Activated naive CD8-positive, alpha-beta T cell treated with anti-CD3 and anti-CD28 coated beads, Interleukin-2, amount 10 ng/mL, durations not matched to agents 7 days and 5 days (primary cell): ENCODE measurements around the gene DAGLA. TPM values are rescaled to one million over a fixed set of nuclear protein-coding genes. Genes with fewer than 3 reads are reported as not detected.

Source experiments
- ATAC-seq: fragments of 150-1000 bp; cut with Tn5 transposase; one replicate; pipeline ENCODE4 v1.10.0; 2021; ENCODE audit warnings: low read depth, moderate library complexity
- POLR2A ChIA-PET: fragments of 350-600 bp; sonication (Branson Sonifier 250); formaldehyde crosslinking; loops from one replicate; lab custom pipeline; 2021; ENCODE audit warnings: antibody characterized with exemption; lab: Charles Lee
- DNase-seq: peaks from one replicate; pipeline ENCODE4 v3.0.0; 2021
- H3K27ac Mint-ChIP-seq: one replicate; pipeline ENCODE4 v1.8.0; 2022; ENCODE audit warnings: mild to moderate bottlenecking, mixed read lengths
- H3K27me3 Mint-ChIP-seq: one replicate; pipeline ENCODE4 v1.8.0; 2022; ENCODE audit warnings: mild to moderate bottlenecking, moderate library complexity, mixed read lengths
- H3K36me3 Mint-ChIP-seq: one replicate; pipeline ENCODE4 v1.8.0; 2021; ENCODE audit warnings: mild to moderate bottlenecking, mixed read lengths
- H3K4me1 Mint-ChIP-seq: one replicate; pipeline ENCODE4 v1.8.0; 2021; ENCODE audit warnings: mixed read lengths
- H3K4me3 Mint-ChIP-seq: one replicate; pipeline ENCODE4 v1.8.0; 2022; ENCODE audit warnings: mild to moderate bottlenecking, moderate library complexity, mixed read lengths
- H3K9me3 Mint-ChIP-seq: one replicate; pipeline ENCODE4 v1.8.0; 2021; ENCODE audit warnings: mixed read lengths
- total RNA-seq, 2 experiments: library from RNA; stranded (reverse); gene quantifications; one replicate each; pipeline ENCODE4 v1.2.3, GENCODE V29; 2021

Gene DAGLA
- total RNA-seq, 2 experiments from 2014 or later = 0.08 to 0.14 TPM

- Mint-ChIP-seq H3K27ac (no peak overlapping the region), H3K27me3 (peaks cover 10% of the 10 kb centered on the region), H3K4me1 (peaks cover 27% of the 10 kb centered on the region), H3K4me3 (no peak overlapping the region), H3K9me3 (no peaks in the 10 kb centered on the region), H3K36me3 (no peaks in the 10 kb centered on the region)
- DNase-seq (no peak), ATAC-seq (no peak)
- POLR2A ChIA-PET = no interaction called here
Measured at GRCh38 chr11:61700212-61700611, 20.0 kb downstream of the DAGLA start.

GRCh38 chr11:61700720-61701119 is 20.5 kb downstream of the DAGLA start:
- H3K27ac Mint-ChIP-seq = no peak overlapping the region
- H3K9me3 Mint-ChIP-seq = no peaks in the 10 kb centered on the region
- H3K36me3 Mint-ChIP-seq = no peaks in the 10 kb centered on the region
- DNase-seq (no peak), ATAC-seq (no peak)
- H3K4me3 Mint-ChIP-seq = no peak overlapping the region
- POLR2A ChIA-PET = no interaction called here
- H3K27me3 Mint-ChIP-seq = peaks cover 10% of the 10 kb centered on the region
- peaks cover 24% of the 10 kb centered on the region for H3K4me1 Mint-ChIP-seq

- Mint-ChIP-seq H3K4me1 (peaks cover 21% of the 10 kb centered on the region), H3K27me3 (peaks cover 12% of the 10 kb centered on the region), H3K27ac (no peak overlapping the region), H3K36me3 (no peaks in the 10 kb centered on the region), H3K9me3 (no peaks in the 10 kb centered on the region), H3K4me3 (no peak overlapping the region)
- DNase-seq = no peak
- POLR2A ChIA-PET = no interaction called here
- no peak for ATAC-seq
Measured at GRCh38 chr11:61701242-61701886, 21.2 kb downstream of the DAGLA start.

GRCh38 chr11:61702701-61703312 is 22.6 kb downstream of the DAGLA start:
- ATAC-seq (peak; percentile 15), DNase-seq (no peak)
- Mint-ChIP-seq H3K36me3 (no peaks in the 10 kb centered on the region), H3K27ac (no peak overlapping the region), H3K27me3 (peaks cover 12% of the 10 kb centered on the region), H3K9me3 (no peaks in the 10 kb centered on the region), H3K4me1 (peaks cover 16% of the 10 kb centered on the region), H3K4me3 (no peak overlapping the region)
- POLR2A ChIA-PET = no interaction called here

GRCh38 chr11:61704838-61705237 is 24.6 kb downstream of the DAGLA start:
- peaks cover 13% of the 10 kb centered on the region for H3K27me3 Mint-ChIP-seq
- POLR2A ChIA-PET = no interaction called here
- H3K36me3 Mint-ChIP-seq = no peaks in the 10 kb centered on the region
- no peaks in the 10 kb centered on the region for H3K9me3 Mint-ChIP-seq
- DNase-seq (no peak), ATAC-seq (no peak)
- H3K27ac Mint-ChIP-seq = no peak overlapping the region
- H3K4me3 Mint-ChIP-seq = no peak overlapping the region
- peaks cover 7% of the 10 kb centered on the region for H3K4me1 Mint-ChIP-seq

GRCh38 chr11:61706452-61707400 is 26.5 kb downstream of the DAGLA start:
- Mint-ChIP-seq H3K27me3 (peaks cover 13% of the 10 kb centered on the region), H3K4me1 (peaks cover 7% of the 10 kb centered on the region), H3K36me3 (no peaks in the 10 kb centered on the region), H3K4me3 (no peak overlapping the region), H3K9me3 (no peaks in the 10 kb centered on the region), H3K27ac (no peak overlapping the region)
- POLR2A ChIA-PET = no interaction called here
- no peak for ATAC-seq
- DNase-seq = no peak

GRCh38 chr11:61707574-61707973 is 27.4 kb downstream of the DAGLA start:
- no peak overlapping the region for H3K4me3 Mint-ChIP-seq
- peaks cover 13% of the 10 kb centered on the region for H3K27me3 Mint-ChIP-seq
- ATAC-seq (no peak), DNase-seq (no peak)
- peaks cover 5% of the 10 kb centered on the region for H3K4me1 Mint-ChIP-seq
- no peak overlapping the region for H3K27ac Mint-ChIP-seq
- H3K9me3 Mint-ChIP-seq = no peaks in the 10 kb centered on the region
- H3K36me3 Mint-ChIP-seq = no peaks in the 10 kb centered on the region
- POLR2A ChIA-PET = interaction anchor here (1.6 kb wide), 1 partner anchor 9 kb away, joined by 5 read pairs; no protein-coding TSS in a partner anchor

GRCh38 chr11:61709110-61709509 is 28.9 kb downstream of the DAGLA start:
- Mint-ChIP-seq H3K9me3 (no peaks in the 10 kb centered on the region), H3K4me3 (no peak overlapping the region), H3K4me1 (peaks cover 2% of the 10 kb centered on the region), H3K27ac (no peak overlapping the region), H3K36me3 (no peaks in the 10 kb centered on the region), H3K27me3 (peaks cover 11% of the 10 kb centered on the region)
- POLR2A ChIA-PET = interaction anchor here (1.6 kb wide), 1 partner anchor 11 kb away, joined by 5 read pairs; no protein-coding TSS in a partner anchor
- DNase-seq = no peak
- no peak for ATAC-seq

GRCh38 chr11:61709572-61709971 is 29.4 kb downstream of the DAGLA start:
- Mint-ChIP-seq H3K27me3 (peaks cover 12% of the 10 kb centered on the region), H3K36me3 (no peaks in the 10 kb centered on the region), H3K4me3 (no peak overlapping the region), H3K27ac (no peak overlapping the region), H3K4me1 (no peaks in the 10 kb centered on the region), H3K9me3 (no peaks in the 10 kb centered on the region)
- DNase-seq (no peak), ATAC-seq (no peak)
- POLR2A ChIA-PET = no interaction called here

- ATAC-seq (no peak), DNase-seq (no peak)
- H3K27ac Mint-ChIP-seq = no peak overlapping the region
- no peaks in the 10 kb centered on the region for H3K36me3 Mint-ChIP-seq
- H3K9me3 Mint-ChIP-seq = no peaks in the 10 kb centered on the region
- peaks cover 16% of the 10 kb centered on the region for H3K27me3 Mint-ChIP-seq
- no peaks in the 10 kb centered on the region for H3K4me1 Mint-ChIP-seq
- no peak overlapping the region for H3K4me3 Mint-ChIP-seq
- POLR2A ChIA-PET = no interaction called here
Measured at GRCh38 chr11:61710019-61710418, 29.8 kb downstream of the DAGLA start.

- DNase-seq (no peak), ATAC-seq (no peak)
- no peaks in the 10 kb centered on the region for H3K4me1 Mint-ChIP-seq
- no peaks in the 10 kb centered on the region for H3K36me3 Mint-ChIP-seq
- H3K27ac Mint-ChIP-seq = no peak overlapping the region
- H3K4me3 Mint-ChIP-seq = no peak overlapping the region
- POLR2A ChIA-PET = no interaction called here
- no peaks in the 10 kb centered on the region for H3K9me3 Mint-ChIP-seq
- H3K27me3 Mint-ChIP-seq = peaks cover 19% of the 10 kb centered on the region
Measured at GRCh38 chr11:61711037-61711436, 30.8 kb downstream of the DAGLA start.

GRCh38 chr11:61711498-61711897 is 31.3 kb downstream of the DAGLA start:
- POLR2A ChIA-PET = no interaction called here

GRCh38 chr11:61712314-61712713 is 32.1 kb downstream of the DAGLA start:
- POLR2A ChIA-PET = no interaction called here
- ATAC-seq = no peak

More at GRCh38 chr11:61711498-61711897, 31.3 kb downstream of the DAGLA start:
- H3K27ac Mint-ChIP-seq = no peak overlapping the region
- H3K4me1 Mint-ChIP-seq = no peaks in the 10 kb centered on the region
- H3K36me3 Mint-ChIP-seq = no peaks in the 10 kb centered on the region
- DNase-seq (no peak), ATAC-seq (no peak)
- no peak overlapping the region for H3K4me3 Mint-ChIP-seq
- no peaks in the 10 kb centered on the region for H3K9me3 Mint-ChIP-seq
- peaks cover 18% of the 10 kb centered on the region for H3K27me3 Mint-ChIP-seq

More at GRCh38 chr11:61712314-61712713, 32.1 kb downstream of the DAGLA start:
- H3K36me3 Mint-ChIP-seq = no peaks in the 10 kb centered on the region
- no peak overlapping the region for H3K27ac Mint-ChIP-seq
- no peaks in the 10 kb centered on the region for H3K9me3 Mint-ChIP-seq
- H3K4me3 Mint-ChIP-seq = no peak overlapping the region
- DNase-seq = no peak
- H3K27me3 Mint-ChIP-seq = peaks cover 18% of the 10 kb centered on the region
- H3K4me1 Mint-ChIP-seq = no peaks in the 10 kb centered on the region
